HUES64 (cell line): ENCODE measurements around the gene ODF2L.

ENCODE experiments used
- H3K27ac ChIP-seq: 2 replicates; pipeline ENCODE4 v1.7.0; 2013; ENCODE audit warnings: low read depth, low read length, inconsistent platforms
- H3K27me3 ChIP-seq: 2 replicates; pipeline ENCODE4 v1.6.1; 2013; ENCODE audit warnings: mild to moderate bottlenecking, low read length; ENCODE audit not compliant: insufficient read depth
- H3K36me3 ChIP-seq: 2 replicates; pipeline ENCODE4 v1.6.1; 2013; ENCODE audit warnings: mild to moderate bottlenecking, low read length; ENCODE audit not compliant: insufficient read depth
- H3K4me1 ChIP-seq: 2 replicates; pipeline ENCODE4 v1.6.1; 2013; ENCODE audit warnings: mild to moderate bottlenecking, low read length, moderate library complexity; ENCODE audit not compliant: insufficient read depth
- H3K4me3 ChIP-seq: 2 replicates; pipeline ENCODE4 v1.5.1; 2013; ENCODE audit warnings: mild to moderate bottlenecking, low read length, moderate library complexity
- H3K9ac ChIP-seq: 2 replicates; pipeline ENCODE4 v1.6.1; 2013; ENCODE audit warnings: mild to moderate bottlenecking, low read depth, low read length
- H3K9me3 ChIP-seq: 2 replicates; pipeline ENCODE4 v1.6.1; 2013; ENCODE audit warnings: low read depth, low read length; ENCODE audit not compliant: insufficient read depth
- WGBS: fragments of 150-250, 120-280 bp; methylation state at CpG from one replicate; pipeline ENCODE4 v1.1.7; 2013; ENCODE audit warnings: missing lambda C conversion rate; 5-methylcytosine and 5-hydroxymethylcytosine counted together

Gene ODF2L

DNA sequence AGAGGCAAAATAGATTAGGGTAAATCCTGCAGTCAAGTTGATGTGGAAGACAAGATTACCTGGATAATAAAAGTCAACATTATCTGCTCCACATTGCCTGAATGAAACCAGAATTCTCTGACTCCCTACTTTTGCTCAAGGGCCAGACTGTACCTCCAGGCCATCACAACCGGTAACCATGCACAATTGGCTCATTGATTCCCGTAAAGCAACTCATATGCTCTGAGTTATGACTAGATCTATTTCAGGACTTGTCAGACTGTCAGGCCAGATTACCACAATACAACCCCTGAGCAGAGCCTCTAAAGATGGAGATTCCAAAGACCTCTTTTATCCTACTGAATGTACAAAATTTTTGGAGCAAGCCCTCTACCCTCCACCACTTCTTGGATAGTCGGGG lies 90.4 kb downstream of the ODF2L start:
- no peak overlapping the region for H3K4me3 ChIP-seq
- 95% methylated on average over 3 of the region's 3 CpGs for WGBS
- no peaks in the 10 kb centered on the region for H3K4me1 ChIP-seq
- no peak overlapping the region for H3K27ac ChIP-seq
- H3K36me3 ChIP-seq: no peaks in the 10 kb centered on the region
- H3K9me3 ChIP-seq: no peaks in the 10 kb centered on the region
- no peak overlapping the region for H3K9ac ChIP-seq
- no peaks in the 10 kb centered on the region for H3K27me3 ChIP-seq

DNA sequence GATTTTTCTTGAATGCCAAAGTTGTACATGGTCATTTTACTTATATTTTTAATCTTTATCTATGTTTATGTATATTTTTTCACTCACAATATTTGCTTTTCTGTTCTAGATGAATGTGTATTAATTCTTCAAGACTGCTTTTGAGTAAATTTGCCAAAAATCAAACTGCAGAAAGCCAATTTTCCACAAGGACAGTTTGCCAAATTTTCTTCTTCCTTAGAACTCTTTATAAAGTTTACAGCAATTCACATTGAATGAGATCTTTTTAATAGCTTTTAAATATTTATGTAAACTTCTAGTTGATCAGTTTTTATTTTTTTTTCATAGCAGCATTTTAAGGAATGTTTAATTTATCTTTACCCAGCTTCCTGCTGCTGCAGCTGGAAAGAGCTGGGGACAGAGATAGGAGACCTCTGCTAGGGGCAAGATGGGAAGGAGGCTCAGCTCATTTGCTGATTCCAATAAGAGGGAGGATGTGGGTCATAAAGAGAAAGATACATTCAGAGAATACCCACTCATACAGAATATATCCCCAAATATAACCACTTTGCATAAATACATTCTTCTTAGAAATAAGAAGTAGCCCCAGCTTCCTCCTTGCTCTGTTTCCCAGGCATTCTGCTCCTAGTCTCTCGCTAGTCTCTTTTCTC lies 93.0 kb downstream of the ODF2L start:
- Histone ChIP-seq H3K9me3 (no peaks in the 10 kb centered on the region), H3K27me3 (no peaks in the 10 kb centered on the region), H3K36me3 (no peaks in the 10 kb centered on the region), H3K4me3 (no peak overlapping the region), H3K27ac (no peak overlapping the region), H3K4me1 (no peaks in the 10 kb centered on the region), H3K9ac (no peak overlapping the region)
- WGBS: 93% methylated on average over 1 of the region's 1 CpG
